Lung (tissue), 12 donors: ENCODE data around the gene JKAMP. TPM values are rescaled to one million over a fixed set of nuclear protein-coding genes. Genes with fewer than 3 reads are reported as not detected.

Experiments used
- ATAC-seq: fragments of 200-7000 bp; cut with Tn5 transposase; one replicate; pipeline ENCODE4 v1.9.1; 2020; ENCODE audit warnings: moderate number of reproducible peaks; ENCODE audit not compliant: insufficient read depth, low FRiP score
- DNase-seq, 3 donors: peaks; one replicate each; pipeline ENCODE4 v3.0.0-alpha.2; 2013 to 2017
- H3K27ac ChIP-seq, 2 donors: one replicate each; pipeline ENCODE4 v1.5.1; 2013; ENCODE audit warnings: mild to moderate bottlenecking in 2 of 2, moderate library complexity in 2 of 2, control low read depth in 1 of 2, inconsistent platforms in 1 of 2, low read depth in 1 of 2, low read length in 1 of 2
- H3K27me3 ChIP-seq, 3 donors: one replicate each; pipeline ENCODE4 v1.5.1; 2013; ENCODE audit warnings: low read length in 2 of 3; ENCODE audit not compliant: control insufficient read depth in 3 of 3, insufficient read depth in 3 of 3
- H3K36me3 ChIP-seq, 4 donors: one replicate each; pipeline ENCODE4 v1.5.1; 2013; ENCODE audit warnings: low read length in 4 of 4, mild to moderate bottlenecking in 1 of 4, moderate library complexity in 1 of 4; ENCODE audit not compliant: control insufficient read depth in 4 of 4, insufficient read depth in 4 of 4
- H3K4me1 ChIP-seq, 5 donors: one replicate each; pipeline ENCODE4 v1.5.1; 2013; ENCODE audit warnings: low read length in 5 of 5, mild to moderate bottlenecking in 2 of 5, moderate library complexity in 1 of 5; ENCODE audit not compliant: control insufficient read depth in 5 of 5, insufficient read depth in 5 of 5
- H3K4me3 ChIP-seq: one replicate; pipeline ENCODE4 v1.5.1; 2013; ENCODE audit warnings: mild to moderate bottlenecking, control low read depth, moderate library complexity
- H3K9ac ChIP-seq, 2 donors: one replicate each; pipeline ENCODE4 v1.5.1; 2013; ENCODE audit warnings: low read length in 2 of 2, control low read depth in 1 of 2; ENCODE audit not compliant: insufficient read depth in 1 of 2
- H3K9me3 ChIP-seq, 4 donors: one replicate each; pipeline ENCODE4 v1.5.1; 2013; ENCODE audit warnings: low read length in 3 of 4, mild to moderate bottlenecking in 1 of 4, moderate library complexity in 1 of 4; ENCODE audit not compliant: control insufficient read depth in 4 of 4, insufficient read depth in 3 of 4
- WGBS, 2 donors: extraction: QIAGEN DNeasy Blood & Tissue Kit; methylation state at CpG; one replicate each; pipeline ENCODE4 v1.1.7; 2013; 5-methylcytosine and 5-hydroxymethylcytosine counted together
- polyA plus RNA-seq, 2 donors: library from polyadenylated mRNA; stranded (reverse); fragments of 200-250 nt; gene quantifications; one replicate each; pipeline ENCODE4 v1.2.1, GENCODE V29; 2013
- total RNA-seq, 2 donors: library from RNA; depleted of rRNA in 1 of 2; stranded (reverse); fragments of >200 nt in 1 of 2; gene quantifications; one replicate each; pipeline ENCODE4 v1.2.1, GENCODE V29; 2014 to 2021
- TF ChIP-seq, protein P1 (sequence below): IDR thresholded peaks from 2 replicates; pipeline ENCODE4 v1.5.1; 2012; ENCODE audit warnings: mild to moderate bottlenecking; ENCODE audit errors: control extremely low read depth, extremely low read depth
- donor health status: control.
- donor health status: control.
- donor health status: Bipolar disorder and iron deficiency.
- donor health status: healthy.
- donor health status: DM: yes; HTN: yes; CAD: no.

Gene JKAMP
- total and polyA plus RNA-seq, 4 donors, result 21.8 to 111 (median 38.7) TPM

DNA sequence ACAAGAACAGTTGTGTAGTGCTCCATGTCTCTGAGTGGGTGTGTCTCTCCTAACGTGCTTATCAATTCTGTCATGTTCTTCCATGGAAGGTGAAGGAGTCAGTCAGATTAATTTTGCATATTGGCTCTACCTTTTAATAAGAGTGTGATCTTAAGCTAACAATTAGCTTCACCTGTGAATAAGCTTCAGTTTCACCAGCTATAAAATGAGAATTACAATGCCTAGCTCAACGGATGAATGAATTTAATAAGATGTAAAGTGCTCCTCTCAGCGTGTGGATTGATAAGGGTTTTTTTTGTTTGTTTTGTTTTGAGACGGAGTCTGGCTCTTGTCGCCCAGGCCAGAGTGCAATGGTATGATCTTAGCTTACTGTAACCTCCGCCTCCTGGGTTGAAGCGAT is 59.6 kb downstream of the JKAMP start:
- TF ChIP-seq, protein P1, sequence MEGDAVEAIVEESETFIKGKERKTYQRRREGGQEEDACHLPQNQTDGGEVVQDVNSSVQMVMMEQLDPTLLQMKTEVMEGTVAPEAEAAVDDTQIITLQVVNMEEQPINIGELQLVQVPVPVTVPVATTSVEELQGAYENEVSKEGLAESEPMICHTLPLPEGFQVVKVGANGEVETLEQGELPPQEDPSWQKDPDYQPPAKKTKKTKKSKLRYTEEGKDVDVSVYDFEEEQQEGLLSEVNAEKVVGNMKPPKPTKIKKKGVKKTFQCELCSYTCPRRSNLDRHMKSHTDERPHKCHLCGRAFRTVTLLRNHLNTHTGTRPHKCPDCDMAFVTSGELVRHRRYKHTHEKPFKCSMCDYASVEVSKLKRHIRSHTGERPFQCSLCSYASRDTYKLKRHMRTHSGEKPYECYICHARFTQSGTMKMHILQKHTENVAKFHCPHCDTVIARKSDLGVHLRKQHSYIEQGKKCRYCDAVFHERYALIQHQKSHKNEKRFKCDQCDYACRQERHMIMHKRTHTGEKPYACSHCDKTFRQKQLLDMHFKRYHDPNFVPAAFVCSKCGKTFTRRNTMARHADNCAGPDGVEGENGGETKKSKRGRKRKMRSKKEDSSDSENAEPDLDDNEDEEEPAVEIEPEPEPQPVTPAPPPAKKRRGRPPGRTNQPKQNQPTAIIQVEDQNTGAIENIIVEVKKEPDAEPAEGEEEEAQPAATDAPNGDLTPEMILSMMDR, result no peak
- 54 to 66% methylated on average over 7 of the region's 7 CpGs for whole genome bisulfite sequencing, 2 donors
- DNase-seq, result no peak
- Histone ChIP-seq H3K9me3 (no peaks in the 10 kb centered on the region), H3K9ac (no peak overlapping the region), H3K36me3 (no peaks in the 10 kb centered on the region), H3K27me3 (no peaks in the 10 kb centered on the region), H3K27ac (no peak overlapping the region), H3K4me3 (no peak overlapping the region), H3K4me1 (no peaks in the 10 kb centered on the region)
- no peak for ATAC-seq

DNA sequence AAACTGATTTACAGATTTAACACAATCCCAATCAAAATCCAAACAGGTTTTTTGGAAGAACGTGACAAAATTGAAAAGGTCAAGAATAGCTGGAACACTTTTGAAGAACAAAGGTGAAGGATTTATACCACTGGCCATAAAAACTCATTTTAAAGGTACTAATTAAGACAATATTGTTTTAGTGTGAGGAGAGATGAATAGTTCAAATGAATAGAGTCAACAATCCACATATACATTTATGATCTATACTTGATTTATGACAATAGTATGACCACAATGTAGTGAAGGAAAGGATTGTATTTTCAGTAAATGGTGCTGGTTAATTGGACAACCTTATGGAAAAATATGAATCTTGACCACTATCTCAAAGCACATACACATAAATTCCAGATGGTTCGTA is 63.0 kb downstream of the JKAMP start:
- 89 to 91% methylated on average over 2 of the region's 2 CpGs for WGBS, 2 donors
- H3K27ac ChIP-seq, result no peak overlapping the region
- no peak overlapping the region for H3K4me3 ChIP-seq
- ATAC-seq (no peak), DNase-seq (no peak)
- no peaks in the 10 kb centered on the region for H3K36me3 ChIP-seq
- no peaks in the 10 kb centered on the region for H3K27me3 ChIP-seq
- no peaks in the 10 kb centered on the region for H3K4me1 ChIP-seq
- peaks cover 0 to 5% (median 0%) of the 10 kb centered on the region in 4 donors for H3K9me3 ChIP-seq
- H3K9ac ChIP-seq, result no peak overlapping the region
- TF ChIP-seq, protein P1, result no peak

Other genes starting within 250 kb of the JKAMP start
- gene GPR135, start 19.1 kb upstream of the JKAMP start, total RNA-seq, result 1 to 10 TPM; 4.6 to 5.9 TPM
- gene GPR135, start 19.1 kb upstream of the JKAMP start, polyA plus RNA-seq, result under 1 TPM; 0.69 to 0.93 TPM
- 10 to 100 TPM; 23.7 to 32.8 TPM for gene L3HYPDH, start 109 bp upstream of the JKAMP start, total RNA-seq
- gene L3HYPDH, start 109 bp upstream of the JKAMP start, polyA plus RNA-seq, result 10 to 100 TPM; 17.1 to 26.4 TPM
- under 1 TPM; 0.34 to 0.94 TPM for gene CCDC175, start 92.3 kb downstream of the JKAMP start, total RNA-seq
- gene CCDC175, start 92.3 kb downstream of the JKAMP start, polyA plus RNA-seq, result under 1 TPM; 0.06 TPM